HG03025 (cell line): ENCODE results near the gene LCN12.

Experiments
- ATAC-seq: cut with Tn5 transposase; IDR thresholded peaks from one replicate; pipeline ENCODE4 v1.9.1; 2021; ENCODE audit warnings: mild to moderate bottlenecking, moderate library complexity; ENCODE audit not compliant: unreplicated experiment, low FRiP score

Gene LCN12

GRCh38 chr9:136984464-136985026 lies 32.5 kb downstream of the LCN12 start:
- no peak for ATAC-seq

GRCh38 chr9:136985027-136985602 lies 33.0 kb downstream of the LCN12 start:
- ATAC-seq: no peak

- no peak for ATAC-seq
Observed at GRCh38 chr9:136985853-136986252, 33.8 kb downstream of the LCN12 start.

- no peak for ATAC-seq
Observed at GRCh38 chr9:136988872-136989271, 36.8 kb downstream of the LCN12 start.

GRCh38 chr9:136990242-136990911 lies 38.3 kb downstream of the LCN12 start:
- no peak for ATAC-seq

- ATAC-seq: peak; percentile 69
Observed at GRCh38 chr9:136991993-136992818, 40.1 kb downstream of the LCN12 start, which contains the start of gene PAXX. Gene PAXX, plus strand, starts transcription at chr9:136992422. Its CDS starts 22 bp downstream, at chr9:136992444.

- no peak for ATAC-seq
Observed at GRCh38 chr9:136992819-136993369, 40.8 kb downstream of the LCN12 start.

- no peak for ATAC-seq
Observed at GRCh38 chr9:136994180-136994887, 42.3 kb downstream of the LCN12 start.

- no peak for ATAC-seq
Observed at GRCh38 chr9:136994888-136995230, 42.8 kb downstream of the LCN12 start.

- ATAC-seq: no peak
Observed at GRCh38 chr9:136995362-136995761, 43.3 kb downstream of the LCN12 start.

GRCh38 chr9:136995772-136996311 lies 43.8 kb downstream of the LCN12 start:
- ATAC-seq: no peak

GRCh38 chr9:136996361-136997292 lies 44.6 kb downstream of the LCN12 start, which contains the start of gene CLIC3:
Gene CLIC3, minus strand, starts transcription at chr9:136996568. Its CDS starts 25 bp downstream, at chr9:136996543.
- no peak for ATAC-seq

- no peak for ATAC-seq
Observed at GRCh38 chr9:136997371-136997770, 45.3 kb downstream of the LCN12 start.

GRCh38 chr9:136997830-136998234 lies 45.8 kb downstream of the LCN12 start:
- ATAC-seq: no peak

- ATAC-seq: peak; percentile 61
Observed at GRCh38 chr9:137000177-137000930, 48.3 kb downstream of the LCN12 start.

- no peak for ATAC-seq
Observed at GRCh38 chr9:137001857-137002645, 50.0 kb downstream of the LCN12 start.

GRCh38 chr9:137002646-137003041 lies 50.6 kb downstream of the LCN12 start:
- ATAC-seq: no peak
